Neural cell (in vitro differentiated cells): ENCODE data around the gene DENND4C. TPM values are rescaled to one million over a fixed set of nuclear protein-coding genes. Genes with fewer than 3 reads are reported as not detected.

Experiments
- H2AFZ ChIP-seq: fragments of 200-600, 300-800 bp; sonication (generic), shearing (Covaris generic); 2 replicates; pipeline ENCODE4 v1.6.0; 2014; ENCODE audit warnings: low read depth, mild to moderate bottlenecking, antibody characterized with exemption, low read length, moderate library complexity
- H3F3A ChIP-seq: fragments of 200-600 bp; shearing (Covaris generic); 2 replicates; pipeline ENCODE4 v1.6.1; 2016; ENCODE audit warnings: mild to moderate bottlenecking, moderate library complexity, mixed read lengths, antibody characterized with exemption, low read length; ENCODE audit not compliant: insufficient read depth, poor library complexity, severe bottlenecking
- H3K27ac ChIP-seq: fragments of 200-600, 300-800 bp; sonication (generic), shearing (Covaris generic); 2 replicates; pipeline ENCODE4 v1.5.1; 2014; ENCODE audit warnings: mild to moderate bottlenecking, low read length, moderate library complexity
- H3K27me3 ChIP-seq: fragments of 300-800, 200-600 bp; sonication (generic), shearing (Covaris generic); 2 replicates; pipeline ENCODE4 v1.6.0; 2014; ENCODE audit warnings: mild to moderate bottlenecking, low read depth, low read length, moderate library complexity; ENCODE audit not compliant: insufficient read depth
- H3K36me3 ChIP-seq: fragments of 300-800, 200-600 bp; sonication (generic), shearing (Covaris generic); 2 replicates; pipeline ENCODE4 v1.5.1; 2014; ENCODE audit warnings: mild to moderate bottlenecking, antibody characterized with exemption, low read length, moderate library complexity; ENCODE audit not compliant: insufficient read depth
- H3K4me2 ChIP-seq: fragments of 300-800, 200-600 bp; sonication (generic), shearing (Covaris generic); 2 replicates; pipeline ENCODE4 v1.6.0; 2014; ENCODE audit warnings: mild to moderate bottlenecking, low read length
- H3K4me3 ChIP-seq: fragments of 300-800, 200-600 bp; sonication (generic), shearing (Covaris generic); 2 replicates; pipeline ENCODE4 v1.5.1; 2014; ENCODE audit warnings: mild to moderate bottlenecking, low read length, moderate library complexity
- H3K79me2 ChIP-seq: fragments of 200-600 bp; shearing (Covaris generic); replicated peaks from 2 replicates; pipeline ENCODE4 v1.6.0; 2014; ENCODE audit warnings: mild to moderate bottlenecking, low read length, moderate library complexity; ENCODE audit not compliant: insufficient read depth
- H3K9ac ChIP-seq: fragments of 300-800, 200-600 bp; sonication (generic), shearing (Covaris generic); 2 replicates; pipeline ENCODE4 v1.6.1; 2016; ENCODE audit warnings: mild to moderate bottlenecking, low read length, mixed read lengths
- H3K9me2 ChIP-seq: fragments of 200-600 bp; shearing (Covaris generic); 2 replicates; pipeline ENCODE4 v1.6.1; 2016; ENCODE audit warnings: mild to moderate bottlenecking, low read length, mixed read lengths; ENCODE audit not compliant: insufficient read depth
- H3K9me3 ChIP-seq: fragments of 200-600, 300-800 bp; sonication (generic), shearing (Covaris generic); 2 replicates; pipeline ENCODE4 v1.6.1; 2016; ENCODE audit warnings: mild to moderate bottlenecking, mixed run types, low read length, moderate library complexity, mixed read lengths
- H4K20me1 ChIP-seq: fragments of 200-600 bp; shearing (Covaris generic); 2 replicates; pipeline ENCODE4 v1.6.1; 2016; ENCODE audit warnings: mild to moderate bottlenecking, mixed run types; ENCODE audit not compliant: insufficient read depth
- EP300 ChIP-seq: fragments of 450-650 bp; conservative IDR thresholded peaks from 2 replicates; pipeline ENCODE4 v1.6.1; 2014; ENCODE audit warnings: antibody characterized with exemption, mild to moderate bottlenecking, moderate library complexity; ENCODE audit not compliant: poor library complexity, severe bottlenecking
- EZH2 ChIP-seq: fragments of 200-600, 300-800 bp; shearing (Covaris generic), sonication (generic); IDR thresholded peaks from 2 replicates; pipeline ENCODE4 v1.6.1; 2014; ENCODE audit warnings: antibody characterized with exemption, low read length, borderline replicate concordance, mild to moderate bottlenecking; ENCODE audit not compliant: insufficient read depth, poor library complexity, severe bottlenecking
- MXI1 ChIP-seq: fragments of 450-650 bp; conservative IDR thresholded peaks from 2 replicates; pipeline ENCODE4 v1.6.1; 2014; ENCODE audit warnings: antibody characterized with exemption, mild to moderate bottlenecking; ENCODE audit not compliant: poor library complexity, severe bottlenecking
- POLR2AphosphoS5 ChIP-seq: IDR thresholded peaks from 2 replicates; pipeline ENCODE4 v1.6.1; 2012
- RAD21 ChIP-seq: fragments of 450-650 bp; conservative IDR thresholded peaks from 2 replicates; pipeline ENCODE4 v1.6.1; 2014; ENCODE audit warnings: antibody characterized with exemption, mild to moderate bottlenecking, moderate library complexity
- SMC3 ChIP-seq: fragments of 450-650 bp; conservative IDR thresholded peaks from 2 replicates; pipeline ENCODE4 v1.6.1; 2014; ENCODE audit warnings: antibody characterized with exemption, mild to moderate bottlenecking, moderate library complexity; ENCODE audit not compliant: poor library complexity
- TAF1 ChIP-seq: IDR thresholded peaks from 2 replicates; pipeline ENCODE4 v1.6.1; 2012; ENCODE audit warnings: low read depth
- polyA plus RNA-seq: library from polyadenylated mRNA; depleted of rRNA; stranded (reverse); fragments of >200 nt; gene quantifications from 2 replicates; pipeline ENCODE4 v1.2.3, GENCODE V29; 2014
- TF ChIP-seq, protein P1 (sequence below): fragments of 450-650 bp; IDR thresholded peaks from 2 replicates; pipeline ENCODE4 v1.5.1; 2014; ENCODE audit warnings: antibody characterized with exemption, mild to moderate bottlenecking, moderate library complexity; ENCODE audit not compliant: poor library complexity, severe bottlenecking
- TF ChIP-seq, protein P2 (sequence below): IDR thresholded peaks from 2 replicates; pipeline ENCODE4 v1.6.1; 2012; ENCODE audit warnings: borderline replicate concordance

DENND4C gene
- polyA plus RNA-seq, 1 donor from 2014 or later, result 51.8 TPM

DNA sequence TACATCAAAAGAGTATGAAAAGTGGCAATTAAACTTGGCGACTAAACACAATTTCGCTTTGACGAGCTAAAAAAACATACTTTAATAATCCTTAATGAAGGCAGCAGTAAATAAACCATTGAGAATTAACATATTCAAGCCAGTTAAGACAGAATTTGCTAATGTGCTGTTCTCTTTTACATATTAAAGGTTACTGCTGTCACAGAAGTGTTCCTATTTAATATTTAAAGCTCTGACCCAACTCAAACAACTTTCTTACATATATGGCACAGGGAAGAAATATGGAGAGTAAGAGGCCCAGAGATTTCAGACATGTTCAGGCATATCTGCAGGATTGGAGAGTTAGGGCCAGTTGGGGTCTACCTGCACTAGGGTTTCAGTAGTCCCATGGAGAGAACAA is 16.7 kb upstream of the DENND4C start:
- no peak for TF ChIP-seq RAD21
- TF ChIP-seq MXI1, result no peak
- no peak for TF ChIP-seq EZH2
- TF ChIP-seq TAF1, result no peak
- Histone ChIP-seq H2AFZ (no peak overlapping the region), H3K9ac (no peak overlapping the region), H4K20me1 (no peaks in the 10 kb centered on the region), H3K4me3 (no peak overlapping the region), H3K9me3 (no peaks in the 10 kb centered on the region), H3K27ac (no peak overlapping the region), H3K79me2 (no peaks in the 10 kb centered on the region), H3K9me2 (no peaks in the 10 kb centered on the region), H3K4me2 (no peak overlapping the region), H3K27me3 (no peaks in the 10 kb centered on the region), H3K36me3 (no peaks in the 10 kb centered on the region), H3F3A (no peaks in the 10 kb centered on the region)

DNA sequence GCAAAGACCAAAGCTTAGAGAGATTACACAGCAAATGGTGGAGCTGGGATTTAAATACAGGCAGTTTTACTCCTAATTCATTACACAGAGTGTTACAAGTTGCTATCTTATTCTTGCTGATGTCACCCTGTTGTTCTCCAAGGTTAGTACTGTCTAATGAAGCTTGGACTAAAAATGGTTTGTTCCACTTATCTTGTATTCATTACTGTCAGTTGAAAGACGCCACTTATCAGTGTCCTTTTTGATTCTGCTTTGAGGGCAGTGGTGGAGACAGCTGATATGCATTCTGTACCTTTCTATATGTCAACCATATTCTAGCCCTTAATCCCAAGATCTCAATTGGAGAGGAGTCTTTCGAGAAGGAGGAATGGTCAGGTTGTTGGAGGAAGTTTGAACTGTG is 14.0 kb upstream of the DENND4C start:
- H2AFZ ChIP-seq, result no peak overlapping the region
- TF ChIP-seq EZH2 (no peak), MXI1 (no peak), SMC3 (no peak), EP300 (no peak), POLR2AphosphoS5 (no peak), RAD21 (no peak), TAF1 (no peak)
- TF ChIP-seq, protein P1, sequence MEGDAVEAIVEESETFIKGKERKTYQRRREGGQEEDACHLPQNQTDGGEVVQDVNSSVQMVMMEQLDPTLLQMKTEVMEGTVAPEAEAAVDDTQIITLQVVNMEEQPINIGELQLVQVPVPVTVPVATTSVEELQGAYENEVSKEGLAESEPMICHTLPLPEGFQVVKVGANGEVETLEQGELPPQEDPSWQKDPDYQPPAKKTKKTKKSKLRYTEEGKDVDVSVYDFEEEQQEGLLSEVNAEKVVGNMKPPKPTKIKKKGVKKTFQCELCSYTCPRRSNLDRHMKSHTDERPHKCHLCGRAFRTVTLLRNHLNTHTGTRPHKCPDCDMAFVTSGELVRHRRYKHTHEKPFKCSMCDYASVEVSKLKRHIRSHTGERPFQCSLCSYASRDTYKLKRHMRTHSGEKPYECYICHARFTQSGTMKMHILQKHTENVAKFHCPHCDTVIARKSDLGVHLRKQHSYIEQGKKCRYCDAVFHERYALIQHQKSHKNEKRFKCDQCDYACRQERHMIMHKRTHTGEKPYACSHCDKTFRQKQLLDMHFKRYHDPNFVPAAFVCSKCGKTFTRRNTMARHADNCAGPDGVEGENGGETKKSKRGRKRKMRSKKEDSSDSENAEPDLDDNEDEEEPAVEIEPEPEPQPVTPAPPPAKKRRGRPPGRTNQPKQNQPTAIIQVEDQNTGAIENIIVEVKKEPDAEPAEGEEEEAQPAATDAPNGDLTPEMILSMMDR, result no peak
- TF ChIP-seq, protein P2, sequence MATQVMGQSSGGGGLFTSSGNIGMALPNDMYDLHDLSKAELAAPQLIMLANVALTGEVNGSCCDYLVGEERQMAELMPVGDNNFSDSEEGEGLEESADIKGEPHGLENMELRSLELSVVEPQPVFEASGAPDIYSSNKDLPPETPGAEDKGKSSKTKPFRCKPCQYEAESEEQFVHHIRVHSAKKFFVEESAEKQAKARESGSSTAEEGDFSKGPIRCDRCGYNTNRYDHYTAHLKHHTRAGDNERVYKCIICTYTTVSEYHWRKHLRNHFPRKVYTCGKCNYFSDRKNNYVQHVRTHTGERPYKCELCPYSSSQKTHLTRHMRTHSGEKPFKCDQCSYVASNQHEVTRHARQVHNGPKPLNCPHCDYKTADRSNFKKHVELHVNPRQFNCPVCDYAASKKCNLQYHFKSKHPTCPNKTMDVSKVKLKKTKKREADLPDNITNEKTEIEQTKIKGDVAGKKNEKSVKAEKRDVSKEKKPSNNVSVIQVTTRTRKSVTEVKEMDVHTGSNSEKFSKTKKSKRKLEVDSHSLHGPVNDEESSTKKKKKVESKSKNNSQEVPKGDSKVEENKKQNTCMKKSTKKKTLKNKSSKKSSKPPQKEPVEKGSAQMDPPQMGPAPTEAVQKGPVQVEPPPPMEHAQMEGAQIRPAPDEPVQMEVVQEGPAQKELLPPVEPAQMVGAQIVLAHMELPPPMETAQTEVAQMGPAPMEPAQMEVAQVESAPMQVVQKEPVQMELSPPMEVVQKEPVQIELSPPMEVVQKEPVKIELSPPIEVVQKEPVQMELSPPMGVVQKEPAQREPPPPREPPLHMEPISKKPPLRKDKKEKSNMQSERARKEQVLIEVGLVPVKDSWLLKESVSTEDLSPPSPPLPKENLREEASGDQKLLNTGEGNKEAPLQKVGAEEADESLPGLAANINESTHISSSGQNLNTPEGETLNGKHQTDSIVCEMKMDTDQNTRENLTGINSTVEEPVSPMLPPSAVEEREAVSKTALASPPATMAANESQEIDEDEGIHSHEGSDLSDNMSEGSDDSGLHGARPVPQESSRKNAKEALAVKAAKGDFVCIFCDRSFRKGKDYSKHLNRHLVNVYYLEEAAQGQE, result no peak

DNA sequence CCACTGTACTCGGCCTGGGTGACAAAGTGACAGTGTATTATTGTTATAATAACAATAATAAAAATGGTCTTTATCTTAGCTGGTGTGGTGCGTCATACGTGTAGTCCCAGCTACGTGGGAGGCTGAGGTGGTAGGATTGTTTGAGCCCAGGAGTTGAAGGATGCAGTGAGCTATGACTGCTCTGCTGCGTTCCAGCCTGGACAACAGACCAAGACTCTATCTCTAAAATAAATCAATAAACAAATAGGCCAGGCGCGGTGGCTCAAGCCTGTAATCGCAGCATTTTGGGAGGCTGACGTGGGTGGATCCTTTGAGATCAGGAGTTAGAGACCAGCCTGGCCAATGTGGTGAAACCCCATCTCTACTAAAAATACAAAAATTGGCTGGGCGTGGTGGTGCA is 9.2 kb upstream of the DENND4C start:
- no peaks in the 10 kb centered on the region for H3K9me2 ChIP-seq
- H3K9ac ChIP-seq, result no peak overlapping the region
- H3K4me3 ChIP-seq, result no peak overlapping the region
- H3F3A ChIP-seq, result no peaks in the 10 kb centered on the region
- H3K36me3 ChIP-seq, result no peaks in the 10 kb centered on the region
- H3K9me3 ChIP-seq, result no peaks in the 10 kb centered on the region
- H3K27me3 ChIP-seq, result no peaks in the 10 kb centered on the region
- no peak overlapping the region for H2AFZ ChIP-seq
- no peak overlapping the region for H3K4me2 ChIP-seq
- no peaks in the 10 kb centered on the region for H4K20me1 ChIP-seq
- H3K27ac ChIP-seq, result no peak overlapping the region
- TF ChIP-seq, protein P2, result no peak
- no peak for TF ChIP-seq RAD21
- TF ChIP-seq EZH2, result no peak
- no peak for TF ChIP-seq SMC3
- no peak for TF ChIP-seq MXI1
- no peak for TF ChIP-seq TAF1
- TF ChIP-seq, protein P1, result no peak
- TF ChIP-seq EP300, result no peak
- no peak for TF ChIP-seq POLR2AphosphoS5
- no peaks in the 10 kb centered on the region for H3K79me2 ChIP-seq

More for the DNA sequence above, 14.0 kb upstream of the DENND4C start:
- H3K36me3 ChIP-seq, result no peaks in the 10 kb centered on the region
- no peak overlapping the region for H3K27ac ChIP-seq
- no peak overlapping the region for H3K9ac ChIP-seq
- H3F3A ChIP-seq, result no peaks in the 10 kb centered on the region
- no peaks in the 10 kb centered on the region for H3K27me3 ChIP-seq
- H3K4me2 ChIP-seq, result no peak overlapping the region
- H4K20me1 ChIP-seq, result no peaks in the 10 kb centered on the region
- no peaks in the 10 kb centered on the region for H3K79me2 ChIP-seq
- H3K9me2 ChIP-seq, result no peaks in the 10 kb centered on the region
- H3K4me3 ChIP-seq, result no peak overlapping the region
- no peaks in the 10 kb centered on the region for H3K9me3 ChIP-seq
